PFSK-1 (cell line): Measurements from ENCODE around the gene SDCCAG8.

Source experiments
- FOXP2 ChIP-seq: optimal IDR thresholded peaks from 2 replicates; pipeline ENCODE3; 2011; ENCODE audit warnings: borderline replicate concordance, control low read depth, inconsistent platforms; ENCODE audit not compliant: insufficient read depth; ENCODE audit errors: extremely low read length, extremely low read depth
- POLR2AphosphoS5 ChIP-seq: IDR thresholded peaks from 2 replicates; pipeline ENCODE4 v1.6.1; 2012; ENCODE audit warnings: low read depth, mild to moderate bottlenecking, control low read depth, low read length, moderate library complexity
- SIN3A ChIP-seq: IDR thresholded peaks from 2 replicates; pipeline ENCODE4 v1.6.1; 2012; ENCODE audit warnings: mild to moderate bottlenecking, low read length, moderate library complexity, borderline replicate concordance; ENCODE audit not compliant: insufficient read depth
- TAF1 ChIP-seq: IDR thresholded peaks from 2 replicates; pipeline ENCODE4 v1.6.1; 2012; ENCODE audit warnings: low read length, control low read depth, borderline replicate concordance; ENCODE audit not compliant: insufficient read depth
- TF ChIP-seq, protein P1 (sequence below), 2 experiments: IDR thresholded peaks; 2 replicates each; pipeline versions ENCODE4 v1.6.1 to v1.8.0; 2011 to 2012; ENCODE audit warnings: low read depth in 2 of 2, low read length in 2 of 2, control low read depth in 1 of 2, inconsistent platforms in 1 of 2, mild to moderate bottlenecking in 1 of 2, moderate library complexity in 1 of 2; ENCODE audit not compliant: insufficient read depth in 1 of 2

The SDCCAG8 gene

DNA sequence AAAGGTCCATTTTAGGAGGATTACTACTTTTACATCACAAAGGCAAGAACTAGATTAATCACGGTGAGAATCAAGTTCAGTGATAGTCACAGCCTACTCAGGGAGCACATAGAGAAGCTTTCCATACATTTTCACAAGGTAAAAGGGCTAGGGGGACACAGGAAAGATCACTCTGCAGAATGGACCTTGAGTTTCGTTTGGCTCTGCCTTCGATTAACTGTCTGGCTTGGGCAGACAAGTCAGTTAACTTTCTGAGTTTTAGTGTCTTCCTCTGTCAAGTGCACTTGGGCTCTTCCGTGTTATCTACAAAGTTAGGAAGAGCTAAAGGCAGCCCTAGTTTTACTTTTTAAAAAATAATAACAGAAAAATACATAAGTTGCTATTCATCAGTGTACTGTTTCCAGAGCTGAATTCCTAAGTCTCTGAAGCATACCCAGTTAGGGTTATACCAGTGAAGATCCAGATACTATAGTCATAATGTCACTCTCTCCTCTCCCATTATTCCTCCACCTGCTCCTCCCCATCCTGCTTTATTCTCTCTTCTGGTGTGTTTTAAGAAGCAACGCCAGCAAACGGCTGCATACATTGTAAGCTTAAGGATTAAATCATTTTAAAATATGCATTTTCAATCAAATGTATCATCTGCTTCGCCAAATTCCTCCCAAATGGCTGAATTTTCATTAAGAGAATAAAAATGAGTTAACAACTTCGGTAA is 2.5 kb upstream of the SDCCAG8 start:
- TF ChIP-seq, protein P1, sequence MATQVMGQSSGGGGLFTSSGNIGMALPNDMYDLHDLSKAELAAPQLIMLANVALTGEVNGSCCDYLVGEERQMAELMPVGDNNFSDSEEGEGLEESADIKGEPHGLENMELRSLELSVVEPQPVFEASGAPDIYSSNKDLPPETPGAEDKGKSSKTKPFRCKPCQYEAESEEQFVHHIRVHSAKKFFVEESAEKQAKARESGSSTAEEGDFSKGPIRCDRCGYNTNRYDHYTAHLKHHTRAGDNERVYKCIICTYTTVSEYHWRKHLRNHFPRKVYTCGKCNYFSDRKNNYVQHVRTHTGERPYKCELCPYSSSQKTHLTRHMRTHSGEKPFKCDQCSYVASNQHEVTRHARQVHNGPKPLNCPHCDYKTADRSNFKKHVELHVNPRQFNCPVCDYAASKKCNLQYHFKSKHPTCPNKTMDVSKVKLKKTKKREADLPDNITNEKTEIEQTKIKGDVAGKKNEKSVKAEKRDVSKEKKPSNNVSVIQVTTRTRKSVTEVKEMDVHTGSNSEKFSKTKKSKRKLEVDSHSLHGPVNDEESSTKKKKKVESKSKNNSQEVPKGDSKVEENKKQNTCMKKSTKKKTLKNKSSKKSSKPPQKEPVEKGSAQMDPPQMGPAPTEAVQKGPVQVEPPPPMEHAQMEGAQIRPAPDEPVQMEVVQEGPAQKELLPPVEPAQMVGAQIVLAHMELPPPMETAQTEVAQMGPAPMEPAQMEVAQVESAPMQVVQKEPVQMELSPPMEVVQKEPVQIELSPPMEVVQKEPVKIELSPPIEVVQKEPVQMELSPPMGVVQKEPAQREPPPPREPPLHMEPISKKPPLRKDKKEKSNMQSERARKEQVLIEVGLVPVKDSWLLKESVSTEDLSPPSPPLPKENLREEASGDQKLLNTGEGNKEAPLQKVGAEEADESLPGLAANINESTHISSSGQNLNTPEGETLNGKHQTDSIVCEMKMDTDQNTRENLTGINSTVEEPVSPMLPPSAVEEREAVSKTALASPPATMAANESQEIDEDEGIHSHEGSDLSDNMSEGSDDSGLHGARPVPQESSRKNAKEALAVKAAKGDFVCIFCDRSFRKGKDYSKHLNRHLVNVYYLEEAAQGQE (IDR thresholded peaks at IDR 0.05; ENCODE audit: insufficient read depth in 1 of 2, low read depth in 2 of 2, low read length in 2 of 2), result no peak
- TF ChIP-seq POLR2AphosphoS5 (no peak), SIN3A (0 out of 2 replicates have a peak, but pooled peaks have one; percentile 13)

DNA sequence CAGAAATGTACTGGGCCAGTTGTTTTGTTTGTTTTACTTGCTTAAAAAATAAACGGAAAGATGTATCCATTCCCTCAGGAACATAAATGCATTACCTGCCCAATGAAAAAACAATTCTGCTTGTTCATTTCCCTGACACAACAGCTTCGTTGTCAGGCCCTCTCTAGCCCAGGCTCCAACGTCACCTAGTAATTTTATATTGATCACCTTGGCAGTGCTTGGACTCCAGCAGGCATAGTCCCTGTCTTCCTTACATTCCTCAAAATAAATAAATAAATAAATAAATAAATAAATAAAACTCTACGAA is 2.0 kb upstream of the SDCCAG8 start:
- TF ChIP-seq POLR2AphosphoS5 (no peak), TAF1 (no peak), SIN3A (no peak), FOXP2 (no peak)
- TF ChIP-seq, protein P1 (IDR thresholded peaks at IDR 0.05; ENCODE audit: insufficient read depth in 1 of 2, low read depth in 2 of 2, low read length in 2 of 2), result no peak

DNA sequence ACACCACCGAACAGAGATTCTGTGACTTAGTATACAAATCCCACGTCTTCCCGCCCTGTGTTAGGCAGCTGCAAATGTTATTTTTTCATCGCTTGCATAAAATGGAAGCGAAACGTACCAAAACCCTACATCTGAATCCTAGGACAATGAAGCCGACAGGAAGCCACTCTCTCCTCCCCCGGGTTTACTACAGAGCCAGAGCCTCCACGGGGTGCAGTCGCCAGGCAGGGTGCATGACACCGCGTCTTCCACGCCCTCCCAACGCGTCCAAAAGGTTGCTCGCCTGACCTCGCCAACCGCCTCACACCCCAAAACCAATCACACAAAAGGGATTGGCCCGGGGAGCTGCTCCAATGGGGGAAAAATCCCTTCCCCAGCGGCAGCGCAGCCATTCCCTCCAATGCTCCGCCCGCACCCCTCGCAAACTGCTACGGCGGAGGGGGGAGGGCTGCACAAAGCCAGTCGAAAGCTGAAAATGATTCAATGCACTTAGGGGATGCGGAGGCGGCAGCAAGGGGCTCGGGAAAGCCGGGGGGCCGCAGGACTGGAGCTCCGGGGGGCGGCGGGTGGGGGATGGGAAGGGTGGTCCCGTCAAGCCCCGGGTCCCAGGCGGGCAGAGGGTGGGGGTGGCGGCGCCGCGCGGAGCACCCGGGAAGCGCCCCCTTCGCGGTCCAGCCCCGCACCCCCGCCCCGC is 1.5 kb upstream of the SDCCAG8 start:
- TF ChIP-seq FOXP2 (peak; percentile 53), SIN3A (no peak), TAF1 (no peak), POLR2AphosphoS5 (0 out of 2 replicates have a peak, but pooled peaks have one; percentile 5)
- TF ChIP-seq, protein P1 (IDR thresholded peaks at IDR 0.05; ENCODE audit: insufficient read depth in 1 of 2, low read depth in 2 of 2, low read length in 2 of 2), result no peak

DNA sequence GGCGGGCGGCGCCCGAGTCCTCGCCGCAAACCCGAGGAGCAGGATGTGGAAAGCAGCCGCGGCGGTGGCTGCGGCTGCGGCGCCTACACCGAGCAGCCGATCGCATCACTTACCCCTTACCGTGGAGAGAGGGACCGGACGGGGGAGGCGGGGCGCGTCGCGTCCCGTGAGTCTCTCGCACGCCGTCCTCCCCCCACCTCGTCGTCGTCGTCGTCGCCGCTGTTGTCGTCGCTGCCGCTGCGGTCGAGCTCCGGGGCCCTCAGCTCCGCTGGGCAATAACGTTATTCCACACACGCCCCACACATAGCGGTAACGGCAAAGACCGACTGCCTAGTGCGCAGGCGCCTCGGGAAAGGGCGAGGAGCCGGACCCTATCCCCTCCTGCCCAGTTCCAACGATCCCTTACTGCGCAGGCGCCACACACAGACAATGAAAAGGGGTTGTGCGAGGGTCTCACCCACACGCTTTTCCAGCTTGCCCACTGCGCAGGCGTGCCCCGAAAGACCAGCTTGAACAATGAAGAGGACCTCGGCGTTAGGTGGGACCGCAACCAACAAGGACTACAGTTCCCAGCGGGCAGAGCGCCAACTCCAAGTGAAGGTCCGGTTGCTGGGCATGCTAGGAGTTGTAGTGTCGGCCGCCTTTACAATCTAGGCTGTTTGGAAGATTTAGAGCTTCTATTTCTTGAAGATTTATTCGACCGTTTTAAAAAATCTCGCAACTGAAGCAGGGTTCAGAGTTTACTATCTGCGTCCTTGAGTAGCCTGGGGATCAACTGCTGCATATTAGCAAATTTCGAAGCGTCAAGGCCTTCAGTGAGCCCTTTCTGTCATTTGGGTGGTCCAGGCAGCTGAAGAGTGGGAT is 682 bp upstream of the SDCCAG8 start, which contains the start of gene CEP170:
Gene CEP170 (minus strand): TSS at position 355 of the 864 bp plus-strand sequence. CDS start 30,001 bp downstream, outside the sequence.
- TF ChIP-seq POLR2AphosphoS5, result peak; percentile 53
- TF ChIP-seq SIN3A, result peak; percentile 47; the same call in 1 of the 2 replicates
- TF ChIP-seq TAF1, result peak; percentile 66; the same call in 1 of the 2 replicates
- TF ChIP-seq, protein P1 (IDR thresholded peaks at IDR 0.05; ENCODE audit: insufficient read depth in 1 of 2, low read depth in 2 of 2, low read length in 2 of 2), result 0 out of 4 replicates have a peak, but pooled peaks of 1 of the 2 experiments have one; percentile 12
- TF ChIP-seq FOXP2, result no peak
